ENCODE data around the gene ADAMTSL2.

DNA sequence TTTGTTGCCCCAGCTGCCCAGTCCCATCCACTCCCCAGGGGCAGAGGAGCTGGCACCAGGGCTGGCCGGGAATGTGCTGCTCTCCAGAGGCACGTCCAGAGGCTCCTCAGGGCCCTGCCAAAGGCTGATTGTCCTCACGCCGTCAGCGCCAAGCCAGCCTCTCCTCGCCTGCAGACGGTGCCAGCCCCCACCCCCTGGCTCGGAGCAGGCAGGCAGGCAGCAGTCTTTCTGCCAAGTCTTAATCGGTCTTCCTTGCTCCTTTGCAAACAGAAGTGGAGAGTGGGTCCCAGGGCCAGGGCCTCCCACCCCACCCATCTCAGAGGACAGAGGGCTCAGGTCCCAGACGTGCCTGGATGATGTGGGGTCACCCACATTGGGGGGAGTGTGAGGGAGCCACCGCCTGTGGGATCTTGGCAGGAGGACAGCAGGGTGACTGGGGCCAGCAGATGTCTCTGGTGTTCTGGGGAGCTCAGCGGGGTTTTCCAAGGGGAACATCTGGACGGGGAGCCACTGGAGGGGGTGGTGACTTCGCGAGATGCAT, 38.4 kb downstream of the ADAMTSL2 start:
- TF ChIP-seq CTCF (IDR thresholded peaks at IDR 0.05) (no peak), POLR2A (IDR thresholded peaks at IDR 0.05) (no peak), EP300 (IDR thresholded peaks at IDR 0.05) (no peak)

Data from ovary (tissue), 3 donors.